Activated CD4-positive, alpha-beta memory T cell treated with anti-CD3 and anti-CD28 coated beads for 36 hours (primary cell): ENCODE data around the gene QPCTL. TPM values are rescaled to one million over a fixed set of nuclear protein-coding genes. Genes with fewer than 3 reads are reported as not detected.
"Not testable (repeated sequence)": the region's sequence is repeated elsewhere in the genome, so short reads cannot be mapped to it uniquely, and the experiment has no call there.

Source experiments
- CTCF ChIA-PET: fragments of 350-600 bp; sonication (Branson Sonifier 250); formaldehyde crosslinking; loops from one replicate; lab custom pipeline; 2021; ENCODE audit warnings: antibody characterized with exemption, inconsistent platforms; lab: Charles Lee
- POLR2A ChIA-PET: fragments of 350-600 bp; sonication (Branson Sonifier 250); formaldehyde crosslinking; loops from one replicate; lab custom pipeline; 2021; ENCODE audit warnings: antibody characterized with exemption; lab: Charles Lee
- DNase-seq: peaks from one replicate; pipeline ENCODE4 v3.0.0-alpha.2; 2020
- H3K27ac Mint-ChIP-seq: one replicate; pipeline ENCODE4 v1.8.0; 2021; ENCODE audit warnings: mixed read lengths
- H3K27me3 Mint-ChIP-seq: one replicate; pipeline ENCODE4 v1.8.0; 2021; ENCODE audit warnings: mixed read lengths
- H3K36me3 Mint-ChIP-seq: one replicate; pipeline ENCODE4 v1.8.0; 2021; ENCODE audit warnings: mixed read lengths
- H3K4me1 Mint-ChIP-seq: one replicate; pipeline ENCODE4 v1.8.0; 2021; ENCODE audit warnings: low read depth, mixed read lengths
- H3K4me3 Mint-ChIP-seq: one replicate; pipeline ENCODE4 v1.8.0; 2021; ENCODE audit warnings: mild to moderate bottlenecking, mixed read lengths
- H3K9me3 Mint-ChIP-seq: one replicate; pipeline ENCODE4 v1.8.0; 2021; ENCODE audit warnings: mixed read lengths
- intact Hi-C: fragments of 100-400 bp; cut with micrococcal nuclease; formaldehyde crosslinking; loops from one replicate; pipeline ENCODE4 v1.15.1; 2023
- total RNA-seq, 2 experiments: library from RNA; stranded (reverse); gene quantifications; one replicate each; pipeline ENCODE4 v1.2.3, GENCODE V29; 2021

Gene QPCTL
- total RNA-seq, 2 experiments from 2014 or later: 13.8 to 16.8 TPM

GRCh38 chr19:45677351-45678230 is 14.9 kb upstream of the QPCTL start:
- POLR2A ChIA-PET: interaction anchor here (0.6 to 2.2 kb wide), 7 partner anchors 9 to 149 kb away, joined by 3 to 8 read pairs (median 4); partner anchors contain the start of genes GIPR, QPCTL and SNRPD2
- H3K36me3 Mint-ChIP-seq: peaks cover 2% of the 10 kb centered on the region
- intact Hi-C loops: loop anchor here (1.0 kb wide), 2 partner anchors 9 to 32 kb away; partner anchors contain the start of gene GIPR
- peak; percentile 93 for DNase-seq
- CTCF ChIA-PET: interaction anchor here (0.6 to 8.3 kb wide), 11 partner anchors 10 to 238 kb away, joined by 3 to 77 read pairs (median 4); partner anchors contain the start of genes EML2, GIPR, QPCTL and SNRPD2
- peaks cover 20% of the 10 kb centered on the region for H3K4me1 Mint-ChIP-seq
- no peaks in the 10 kb centered on the region for H3K27me3 Mint-ChIP-seq
- H3K27ac Mint-ChIP-seq: no peak overlapping the region
- H3K4me3 Mint-ChIP-seq: peak overlapping the region; percentile 69
- no peaks in the 10 kb centered on the region for H3K9me3 Mint-ChIP-seq

DNA sequence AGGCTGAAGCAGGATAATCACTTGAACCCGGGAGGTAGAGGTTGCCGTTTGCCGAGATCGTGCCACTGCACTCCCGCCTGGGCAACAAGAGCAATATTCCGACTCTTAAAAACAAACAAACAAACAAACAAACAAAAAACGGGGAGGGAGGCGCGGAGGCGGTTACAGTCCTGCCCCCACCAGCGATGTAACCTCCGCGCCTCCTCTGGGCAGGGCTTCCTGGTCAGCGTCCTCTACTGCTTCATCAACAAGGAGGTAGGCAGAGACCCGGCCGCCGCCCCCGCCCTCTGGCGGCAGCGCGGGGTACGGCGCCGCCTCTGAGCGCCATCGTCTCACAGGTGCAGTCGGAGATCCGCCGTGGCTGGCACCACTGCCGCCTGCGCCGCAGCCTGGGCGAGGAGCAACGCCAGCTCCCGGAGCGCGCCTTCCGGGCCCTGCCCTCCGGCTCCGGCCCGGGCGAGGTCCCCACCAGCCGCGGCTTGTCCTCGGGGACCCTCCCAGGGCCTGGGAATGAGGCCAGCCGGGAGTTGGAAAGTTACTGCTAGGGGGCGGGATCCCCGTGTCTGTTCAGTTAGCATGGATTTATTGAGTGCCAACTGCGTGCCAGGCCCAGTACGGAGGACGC is 11.0 kb upstream of the QPCTL start:
- Mint-ChIP-seq H3K27ac (no peak overlapping the region), H3K27me3 (no peaks in the 10 kb centered on the region), H3K4me3 (peak overlapping the region; percentile 73), H3K4me1 (peaks cover 19% of the 10 kb centered on the region), H3K36me3 (peaks cover 17% of the 10 kb centered on the region), H3K9me3 (no peaks in the 10 kb centered on the region)
- CTCF ChIA-PET: interaction anchor here (0.6 to 8.3 kb wide), 16 partner anchors 11 to 242 kb away, joined by 3 to 77 read pairs (median 4); partner anchors contain the start of genes FBXO46, GIPR, QPCTL and RTN2
- intact Hi-C loops: loop anchor here (1.0 to 5.0 kb wide), 2 partner anchors 11 to 36 kb away; partner anchors contain the start of gene QPCTL
- POLR2A ChIA-PET: interaction anchor here (1.0 to 1.5 kb wide), 3 partner anchors 11 to 38 kb away, joined by 3 to 6 read pairs (median 3); partner anchors contain the start of genes QPCTL and SNRPD2
- DNase-seq: peak; percentile 93

DNA sequence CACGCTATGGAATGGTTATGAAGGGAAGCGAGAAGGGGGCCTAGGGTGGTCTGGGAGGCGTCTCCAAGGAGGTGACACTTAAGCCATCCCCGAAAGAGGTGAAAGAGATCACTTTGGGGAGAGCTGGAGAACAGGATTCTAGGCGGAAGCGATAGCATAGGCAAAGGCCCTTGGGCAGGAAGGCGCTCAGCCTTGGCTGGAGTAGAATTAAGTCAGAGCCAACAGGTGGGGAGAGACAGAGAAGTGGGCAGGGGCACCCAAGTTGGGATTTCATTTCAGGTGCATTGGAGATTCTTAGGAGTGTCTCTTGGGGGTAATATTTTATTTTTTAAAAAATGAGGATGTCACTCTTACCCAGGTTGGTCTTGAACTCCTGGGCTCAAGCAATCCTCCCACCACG is 10.3 kb upstream of the QPCTL start:
- Mint-ChIP-seq H3K27me3 (no peaks in the 10 kb centered on the region), H3K36me3 (peaks cover 21% of the 10 kb centered on the region), H3K4me3 (peak overlapping the region; percentile 6), H3K4me1 (peaks cover 16% of the 10 kb centered on the region), H3K9me3 (no peaks in the 10 kb centered on the region), H3K27ac (no peak overlapping the region)
- no peak for DNase-seq
- POLR2A ChIA-PET: interaction anchor here (1.5 kb wide), 1 partner anchor 10 kb away, joined by 6 read pairs; the partner anchor contains the start of genes QPCTL and SNRPD2
- intact Hi-C loops: loop anchor here (5.0 kb wide), 1 partner anchor 35 kb away; no protein-coding TSS in a partner anchor
- CTCF ChIA-PET: interaction anchor here (0.6 to 8.3 kb wide), 10 partner anchors 11 to 243 kb away, joined by 3 to 77 read pairs (median 5); partner anchors contain the start of genes FBXO46, GIPR, QPCTL and RTN2

DNA sequence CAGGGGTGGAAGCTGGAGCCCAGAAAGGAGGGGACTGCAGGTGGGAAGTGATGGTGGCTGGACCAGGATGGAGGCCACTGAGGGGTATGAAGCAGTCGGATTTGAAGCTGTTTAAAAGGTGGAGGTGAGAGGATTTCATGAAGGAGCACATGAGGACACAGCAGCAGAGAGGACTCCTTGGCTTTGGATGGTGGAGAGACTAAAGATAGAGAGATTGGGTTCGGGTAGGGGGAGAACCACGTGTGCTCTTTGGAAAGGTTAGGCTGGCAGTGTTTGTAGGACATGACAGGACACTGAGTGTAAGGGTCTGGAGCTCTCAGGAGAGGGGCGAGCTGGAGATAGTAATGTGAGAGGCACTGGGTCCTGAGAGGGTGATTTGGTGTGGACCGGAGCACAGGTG is 9.6 kb upstream of the QPCTL start:
- CTCF ChIA-PET: interaction anchor here (1.5 to 8.3 kb wide), 3 partner anchors 10 to 244 kb away, joined by 3 to 77 read pairs (median 15); partner anchors contain the start of genes QPCTL, RTN2 and SNRPD2
- H3K36me3 Mint-ChIP-seq: peaks cover 29% of the 10 kb centered on the region
- POLR2A ChIA-PET: interaction anchor here (0.6 kb wide), 1 partner anchor 13 kb away, joined by 3 read pairs; no protein-coding TSS in a partner anchor
- no peaks in the 10 kb centered on the region for H3K27me3 Mint-ChIP-seq
- no peak overlapping the region for H3K4me3 Mint-ChIP-seq
- peaks cover 12% of the 10 kb centered on the region for H3K4me1 Mint-ChIP-seq
- intact Hi-C loops: loop anchor here (5.0 kb wide), 1 partner anchor 34 kb away; no protein-coding TSS in a partner anchor
- no peaks in the 10 kb centered on the region for H3K9me3 Mint-ChIP-seq
- H3K27ac Mint-ChIP-seq: no peak overlapping the region
- no peak for DNase-seq

DNA sequence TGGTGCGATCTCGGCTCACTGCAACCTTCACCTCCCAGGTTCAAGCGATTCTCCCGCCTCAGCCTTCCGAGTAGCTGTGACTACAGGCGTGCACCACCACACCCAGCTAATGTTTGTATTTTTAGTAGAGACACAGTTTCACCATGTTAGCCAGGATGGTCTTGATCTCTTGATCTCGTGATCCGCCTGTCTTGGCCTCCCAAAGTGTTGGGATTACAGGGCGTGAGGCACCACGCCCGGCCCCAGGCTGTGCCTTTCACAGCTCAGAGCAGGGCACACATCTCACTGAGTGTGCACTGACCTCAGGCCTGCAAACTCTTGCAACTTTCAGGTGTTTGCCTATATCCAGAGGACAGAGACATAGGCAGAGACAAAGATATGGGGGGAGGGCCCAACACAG is 7.4 kb upstream of the QPCTL start:
- ChIA-PET POLR2A (interaction anchor here (1.5 kb wide), 1 partner anchor 32 kb away, joined by 3 read pairs; no protein-coding TSS in a partner anchor), CTCF (interaction anchor here (1.0 kb wide), 1 partner anchor 18 kb away, joined by 3 read pairs; no protein-coding TSS in a partner anchor)
- H3K27ac Mint-ChIP-seq, DNase-seq, intact Hi-C loops, H3K9me3 Mint-ChIP-seq, H3K4me3 Mint-ChIP-seq, H3K4me1 Mint-ChIP-seq, H3K27me3 Mint-ChIP-seq: not testable (repeated sequence)
- H3K36me3 Mint-ChIP-seq: peaks cover 42% of the 10 kb centered on the region

- H3K36me3 Mint-ChIP-seq: peaks cover 45% of the 10 kb centered on the region
- no peak for DNase-seq
- H3K9me3 Mint-ChIP-seq: no peaks in the 10 kb centered on the region
- no peak overlapping the region for H3K4me3 Mint-ChIP-seq
- no peaks in the 10 kb centered on the region for H3K27me3 Mint-ChIP-seq
- no peak overlapping the region for H3K27ac Mint-ChIP-seq
- POLR2A ChIA-PET: no interaction called here
- H3K4me1 Mint-ChIP-seq: peaks cover 11% of the 10 kb centered on the region
- CTCF ChIA-PET: interaction anchor here (0.6 to 0.9 kb wide), 2 partner anchors 8 to 10 kb away, joined by 3 to 4 read pairs; no protein-coding TSS in a partner anchor
- intact Hi-C loops: no loop called here
These were observed 4.9 kb upstream of the QPCTL start for GRCh38 chr19:45687599-45687998.

- CTCF ChIA-PET: interaction anchor here (0.6 to 7.3 kb wide), 24 partner anchors 10 to 1098 kb away, joined by 3 to 77 read pairs (median 4); partner anchors contain the start of genes DACT3, FBXO46 and SIX5
- Mint-ChIP-seq H3K4me1 (peaks cover 20% of the 10 kb centered on the region), H3K4me3 (peak within 1 kb of the TSS; percentile 97), H3K9me3 (no peaks in the 10 kb centered on the region), H3K27ac (peak within 1 kb of the TSS; percentile 94), H3K36me3 (peaks cover 43% of the 10 kb centered on the region), H3K27me3 (no peaks in the 10 kb centered on the region)
- intact Hi-C loops: loop anchor here (1.0 to 5.0 kb wide), 10 partner anchors 10 to 513 kb away; partner anchors contain the start of genes BLOC1S3, FBXO46, GIPR and OPA3
- DNase-seq: peak; percentile 96
- POLR2A ChIA-PET: interaction anchor here (0.6 to 4.1 kb wide), 16 partner anchors 10 to 251 kb away, joined by 3 to 31 read pairs (median 4); partner anchors contain the start of genes FBXO46 and SIX5
These were observed 815 bp upstream of the QPCTL start, which contains the start of gene SNRPD2 for GRCh38 chr19:45691516-45692186. TSS of gene SNRPD2 (minus strand) at chr19:45691953. CDS start at chr19:45691888, 65 bp downstream.

- CTCF ChIA-PET: interaction anchor here (0.7 to 7.3 kb wide), 39 partner anchors 8 to 968 kb away, joined by 3 to 77 read pairs (median 5); partner anchors contain the start of genes DACT3, EML2, FBXO46 and GIPR
- H3K27ac Mint-ChIP-seq: peak overlapping the region; percentile 94
- intact Hi-C loops: loop anchor here (5.0 kb wide), 3 partner anchors 81 to 186 kb away; partner anchors contain the start of gene VASP
- peaks cover 34% of the 10 kb centered on the region for H3K36me3 Mint-ChIP-seq
- no peaks in the 10 kb centered on the region for H3K27me3 Mint-ChIP-seq
- H3K4me1 Mint-ChIP-seq: peaks cover 23% of the 10 kb centered on the region
- POLR2A ChIA-PET: interaction anchor here (0.6 to 4.1 kb wide), 8 partner anchors 11 to 1244 kb away, joined by 3 to 31 read pairs (median 7); partner anchors contain the start of gene FBXO46
- no peaks in the 10 kb centered on the region for H3K9me3 Mint-ChIP-seq
- H3K4me3 Mint-ChIP-seq: peak overlapping the region; percentile 97
- peak; percentile 85 for DNase-seq
These were observed 781 bp downstream of the QPCTL start for GRCh38 chr19:45693106-45693788.

GRCh38 chr19:45701676-45702075 is 9.2 kb downstream of the QPCTL start:
- DNase-seq: no peak
- Mint-ChIP-seq H3K9me3 (no peaks in the 10 kb centered on the region), H3K4me3 (no peak overlapping the region), H3K27me3 (no peaks in the 10 kb centered on the region), H3K27ac (no peak overlapping the region), H3K4me1 (peaks cover 6% of the 10 kb centered on the region), H3K36me3 (peaks cover 20% of the 10 kb centered on the region)
- ChIA-PET POLR2A (no interaction called here), CTCF (interaction anchor here (2.8 kb wide), 1 partner anchor 9 kb away, joined by 10 read pairs; the partner anchor contains the start of genes QPCTL and SNRPD2)
- intact Hi-C loops: no loop called here

DNA sequence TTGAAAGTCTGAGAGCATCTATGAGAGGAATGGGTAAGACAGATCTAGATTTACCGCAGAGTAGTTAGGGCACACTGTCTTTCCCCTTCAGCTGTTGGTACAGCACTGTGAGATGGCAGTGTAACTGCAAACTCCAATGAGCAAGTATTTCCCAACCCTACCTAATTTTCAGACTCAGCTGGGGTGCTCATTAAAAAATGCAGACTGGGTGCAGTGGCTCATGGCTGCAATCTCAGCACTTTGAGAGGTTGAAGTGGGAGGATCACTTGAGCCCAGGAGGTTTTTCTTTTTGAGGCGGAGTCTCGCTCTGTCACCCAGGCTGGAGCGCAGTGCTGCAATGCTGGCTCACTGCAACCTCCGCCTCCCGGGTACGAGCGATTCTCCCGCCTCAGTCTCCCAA is 12.6 kb downstream of the QPCTL start:
- Mint-ChIP-seq H3K9me3 (no peaks in the 10 kb centered on the region), H3K4me1 (no peaks in the 10 kb centered on the region), H3K27ac (no peak overlapping the region), H3K27me3 (no peaks in the 10 kb centered on the region), H3K36me3 (peaks cover 22% of the 10 kb centered on the region), H3K4me3 (no peak overlapping the region)
- intact Hi-C loops: no loop called here
- CTCF ChIA-PET: interaction anchor here (1.5 to 3.3 kb wide), 3 partner anchors 12 to 25 kb away, joined by 5 to 19 read pairs (median 7); partner anchors contain the start of gene QPCTL
- POLR2A ChIA-PET: interaction anchor here (1.0 kb wide), 1 partner anchor 12 kb away, joined by 3 read pairs; no protein-coding TSS in a partner anchor
- no peak for DNase-seq
